HG02763 (cell line): ENCODE measurements around the gene CFAP61.
"Not testable (repeated sequence)": the region's sequence is repeated elsewhere in the genome, so short reads cannot be mapped to it uniquely, and the experiment has no call there.

Experiments
- ATAC-seq: cut with Tn5 transposase; IDR thresholded peaks from one replicate; pipeline ENCODE4 v1.9.1; 2021; ENCODE audit warnings: mild to moderate bottlenecking, moderate library complexity; ENCODE audit not compliant: unreplicated experiment

The CFAP61 gene

DNA sequence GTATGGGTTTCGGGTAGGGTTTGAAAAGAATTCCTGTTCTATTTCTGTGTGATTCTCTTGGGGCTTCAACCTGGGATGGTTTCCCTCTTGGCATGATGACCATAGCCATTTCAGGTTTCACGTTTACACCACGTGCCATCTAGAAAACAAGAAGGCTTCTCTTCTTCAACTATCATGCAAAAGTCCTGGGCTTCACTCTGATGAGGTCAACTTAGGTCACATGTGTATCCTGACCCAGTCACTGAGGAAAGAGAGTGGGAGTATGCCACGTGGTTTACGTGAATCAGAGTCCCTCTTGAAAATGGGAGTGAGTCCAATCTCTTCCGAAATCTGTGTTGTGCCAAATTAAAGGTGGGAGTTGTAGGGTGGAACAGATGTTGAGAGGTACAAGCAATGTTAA is 174.2 kb downstream of the CFAP61 start:
- ATAC-seq: no peak

DNA sequence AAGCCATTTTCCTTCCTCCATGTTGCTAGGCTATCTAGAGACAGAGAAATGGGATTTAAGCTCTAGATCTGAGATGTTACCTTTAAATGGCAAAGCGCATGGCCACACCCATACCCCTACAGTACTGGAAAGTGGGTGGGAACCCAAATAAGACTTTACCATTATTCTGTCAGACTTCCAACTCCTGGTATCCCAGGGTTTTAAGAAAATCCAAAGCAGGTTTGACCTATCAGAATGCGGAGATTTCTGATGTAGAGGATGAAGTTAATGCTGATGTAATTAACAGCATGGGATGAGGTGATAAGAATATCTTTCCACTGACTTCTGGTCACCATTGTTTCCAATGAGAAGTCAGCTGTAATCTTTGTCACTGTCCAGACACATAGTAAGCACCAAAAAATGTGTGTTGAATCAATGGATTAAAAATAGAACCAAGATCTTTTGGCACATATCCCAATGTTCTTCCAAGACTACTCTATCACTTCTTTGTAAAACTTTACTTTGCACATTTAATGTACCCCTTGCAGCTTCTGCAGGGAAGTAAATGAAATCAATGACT is 174.8 kb downstream of the CFAP61 start:
- ATAC-seq: no peak

DNA sequence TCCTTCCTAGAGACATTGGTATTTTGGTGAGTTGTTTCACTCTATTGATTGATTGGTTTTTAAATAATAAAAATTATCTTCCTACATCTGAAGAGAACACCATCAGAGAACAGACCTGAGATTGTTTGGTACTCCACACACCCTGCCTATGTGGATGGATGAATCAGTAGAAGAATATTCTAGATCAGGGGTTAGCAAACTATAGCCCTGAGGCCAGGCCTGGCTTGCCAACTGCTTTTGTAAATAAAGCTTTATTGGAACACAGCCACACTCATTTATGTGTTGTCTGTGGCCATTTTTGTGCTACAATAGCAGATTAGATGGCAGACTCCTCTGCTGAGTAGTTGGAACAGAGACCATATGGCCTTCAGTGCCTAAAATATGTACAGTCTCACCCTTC is 176.0 kb downstream of the CFAP61 start:
- no peak for ATAC-seq

DNA sequence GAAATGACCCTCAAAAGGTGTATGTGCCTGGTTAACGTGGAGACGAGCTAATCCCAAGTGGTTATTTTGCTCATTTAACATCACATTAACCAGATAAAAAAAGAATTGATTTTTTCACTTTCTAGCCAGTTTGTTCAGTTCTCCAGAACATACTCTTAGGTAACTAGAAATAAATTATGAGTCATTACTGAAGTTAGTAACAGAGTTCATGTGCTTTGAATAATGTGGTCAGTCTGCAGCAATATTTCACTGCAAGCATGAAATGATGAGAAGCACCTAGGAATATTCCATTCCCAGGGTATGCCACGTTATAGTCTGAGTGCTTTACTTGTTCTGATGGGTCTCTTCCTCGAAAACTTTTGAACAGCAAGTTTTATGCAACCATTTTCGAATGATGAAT is 177.3 kb downstream of the CFAP61 start:
- ATAC-seq: no peak

DNA sequence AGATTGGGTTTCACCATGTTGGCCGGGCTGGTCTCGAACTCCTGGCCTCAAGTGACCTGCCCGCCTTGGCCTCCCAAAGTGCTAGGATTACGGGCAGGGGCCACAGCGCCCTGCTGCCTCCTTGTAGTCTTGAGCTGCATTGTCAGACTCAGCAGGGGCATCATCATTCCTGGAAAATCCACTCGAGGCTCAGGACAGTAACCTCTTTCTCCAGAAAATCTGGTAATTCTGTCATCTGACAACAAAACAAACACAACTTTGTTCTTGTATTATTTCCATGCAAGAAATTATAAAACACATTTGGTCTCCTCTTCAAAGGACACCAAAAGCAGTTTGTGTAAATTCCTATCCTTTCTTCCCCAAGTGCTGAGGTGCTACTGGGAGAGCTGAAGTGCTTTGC is 178.4 kb downstream of the CFAP61 start:
- ATAC-seq: no peak

DNA sequence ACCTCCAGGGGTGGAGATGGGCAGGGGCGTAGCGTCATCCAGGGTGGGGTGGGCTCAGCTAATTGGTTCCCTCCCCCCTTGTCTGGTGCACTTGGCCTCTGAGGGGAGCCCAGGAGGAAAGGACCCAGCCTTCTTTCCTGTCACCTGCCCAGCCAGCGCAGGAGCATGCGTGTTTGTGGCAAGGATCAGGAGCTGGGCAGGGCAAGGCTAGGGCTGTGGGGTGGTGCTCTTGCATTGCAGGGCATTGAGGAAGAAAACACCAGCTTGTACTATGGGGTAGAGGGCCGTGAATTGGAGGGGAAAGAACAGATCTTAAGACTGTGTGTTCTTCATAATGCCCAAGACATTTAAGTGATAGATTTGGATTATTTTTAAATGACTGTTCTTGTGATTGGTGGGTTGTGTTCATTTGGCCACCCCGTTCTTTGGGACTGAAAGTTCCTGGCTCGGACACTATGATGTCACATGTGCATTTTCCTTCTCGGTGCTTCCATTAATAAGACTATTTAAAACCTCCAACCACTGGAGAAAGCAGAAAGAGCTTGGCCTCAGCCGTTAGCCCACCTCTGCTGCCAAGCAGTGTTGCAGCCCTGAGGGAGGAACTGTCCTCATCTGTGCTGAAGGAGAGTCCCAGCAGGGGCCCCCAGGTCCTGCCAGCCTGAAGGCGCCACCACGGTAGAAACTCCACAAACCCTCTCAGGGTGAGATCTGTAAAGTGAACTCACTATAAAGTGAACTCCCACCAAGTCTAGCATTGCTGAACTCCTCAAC is 179.4 kb downstream of the CFAP61 start:
- ATAC-seq: no peak

DNA sequence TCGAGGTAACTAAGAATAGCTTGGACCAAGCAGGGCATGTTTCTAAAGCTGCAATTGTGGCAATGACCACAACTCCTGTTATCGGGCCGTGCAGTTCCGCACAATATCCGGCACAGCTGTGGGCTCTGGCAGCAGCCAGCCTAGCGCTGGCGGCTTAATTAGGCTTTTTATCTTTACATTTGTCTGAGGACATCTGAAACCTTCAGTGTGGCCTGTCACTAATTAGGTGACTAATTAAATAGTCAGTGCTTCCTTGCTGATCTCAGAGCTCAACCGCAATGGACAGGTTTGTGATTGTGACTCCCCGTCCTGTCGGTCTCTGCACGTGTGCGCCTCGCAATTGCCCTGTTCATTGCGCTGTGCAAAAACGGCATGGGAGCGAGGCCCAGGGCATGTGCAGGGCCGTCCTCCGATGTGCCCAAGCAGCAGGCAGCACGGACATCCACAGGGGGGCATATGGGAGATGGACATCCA is 180.7 kb downstream of the CFAP61 start:
- peak; percentile 72 for ATAC-seq

DNA sequence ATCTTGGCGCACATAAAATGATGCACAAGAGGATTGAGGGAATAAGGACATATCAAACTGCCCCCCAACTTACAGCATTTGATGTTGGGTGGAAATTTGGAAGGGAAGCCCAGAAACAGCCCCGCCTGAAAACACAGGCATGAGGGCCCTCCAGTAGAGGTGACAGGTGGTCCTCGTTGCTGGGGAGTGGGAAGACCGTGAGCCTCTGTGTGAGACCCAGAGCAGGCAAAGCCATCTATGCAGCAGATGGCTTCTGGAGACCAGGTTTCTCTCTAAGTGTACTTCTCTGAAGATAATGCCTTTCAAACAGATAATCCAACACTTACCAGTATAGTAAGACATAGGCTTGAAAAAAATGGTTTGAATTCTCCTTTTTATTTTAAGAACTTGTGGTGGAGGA is 183.3 kb downstream of the CFAP61 start:
- no peak for ATAC-seq

DNA sequence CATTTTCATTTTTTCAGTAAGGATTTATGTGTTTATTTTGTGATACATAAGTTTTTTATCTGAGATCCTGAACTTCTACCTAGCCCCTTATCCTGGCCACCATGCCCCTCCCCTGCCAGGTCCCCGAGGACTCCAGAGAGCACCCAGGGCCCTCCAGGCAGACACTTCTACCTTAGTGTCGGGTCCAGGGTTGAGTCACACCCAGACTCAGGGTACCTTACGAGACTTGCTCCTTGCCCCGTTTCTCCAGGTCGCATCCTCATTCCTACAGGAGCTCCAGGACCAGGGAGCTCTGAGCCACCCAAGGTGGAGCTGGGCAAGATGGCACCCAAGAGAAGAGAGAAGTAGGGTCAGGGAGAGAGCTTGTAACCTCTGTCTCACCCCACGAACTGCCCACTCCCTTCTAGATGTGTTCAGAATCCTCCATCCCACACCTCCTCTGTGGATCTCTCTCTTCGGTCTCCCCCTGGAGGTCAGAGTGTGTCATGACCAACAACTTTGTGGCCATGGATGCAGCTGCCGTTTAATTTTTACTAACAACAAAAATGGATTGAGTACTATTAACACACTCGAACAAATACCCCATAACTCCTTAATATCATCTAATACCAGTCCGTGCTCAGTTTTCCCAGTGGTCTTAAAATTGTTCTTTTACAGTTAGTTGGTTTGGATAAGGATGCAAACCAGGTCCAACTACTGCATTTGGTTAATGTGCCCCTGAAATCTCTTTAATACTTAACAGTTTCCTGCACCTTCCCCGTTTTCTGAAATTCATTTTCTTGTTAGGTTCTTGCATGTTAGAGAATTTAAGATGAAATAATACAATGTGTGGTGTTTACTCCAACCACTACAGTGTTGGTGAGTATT is 185.0 kb downstream of the CFAP61 start:
- no peak for ATAC-seq

DNA sequence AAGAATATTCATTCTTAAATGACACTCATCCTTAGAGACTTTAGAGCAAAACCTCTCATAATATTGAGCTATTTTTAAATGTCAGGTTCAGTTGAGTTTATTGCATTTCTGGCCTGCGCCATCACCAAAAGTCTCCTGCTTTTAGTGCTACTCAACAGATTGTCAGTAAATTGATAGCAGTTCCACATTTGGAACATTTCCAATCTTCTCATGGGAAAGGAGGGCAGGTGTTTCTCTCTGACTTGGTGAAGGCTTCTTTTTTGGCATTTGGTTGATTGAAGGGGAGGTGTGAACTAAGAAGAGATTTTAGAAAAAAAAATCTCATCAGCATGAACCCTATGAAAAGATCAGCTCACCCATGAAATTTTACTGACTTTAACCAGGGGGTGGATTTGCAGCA is 189.6 kb downstream of the CFAP61 start:
- ATAC-seq: no peak

DNA sequence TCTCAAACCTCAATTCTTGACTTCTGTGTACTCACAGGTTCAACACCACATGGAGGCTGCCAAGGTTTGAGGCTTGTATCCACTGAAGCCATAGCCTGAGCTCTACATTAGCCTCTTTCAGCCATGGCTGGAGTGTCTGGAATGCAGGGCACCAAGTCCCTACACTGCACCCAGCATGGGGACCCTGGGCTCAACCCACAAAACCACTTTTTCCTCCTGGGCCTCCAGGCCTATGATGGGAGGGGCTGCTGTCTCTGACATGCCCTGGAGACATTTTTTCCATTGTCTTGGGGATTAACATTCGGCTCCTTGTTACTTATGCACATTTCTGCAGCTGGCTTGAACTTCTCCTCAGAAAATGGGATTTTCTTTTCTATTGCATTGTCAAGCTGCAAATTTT is 192.1 kb downstream of the CFAP61 start:
- ATAC-seq: not testable (repeated sequence)

DNA sequence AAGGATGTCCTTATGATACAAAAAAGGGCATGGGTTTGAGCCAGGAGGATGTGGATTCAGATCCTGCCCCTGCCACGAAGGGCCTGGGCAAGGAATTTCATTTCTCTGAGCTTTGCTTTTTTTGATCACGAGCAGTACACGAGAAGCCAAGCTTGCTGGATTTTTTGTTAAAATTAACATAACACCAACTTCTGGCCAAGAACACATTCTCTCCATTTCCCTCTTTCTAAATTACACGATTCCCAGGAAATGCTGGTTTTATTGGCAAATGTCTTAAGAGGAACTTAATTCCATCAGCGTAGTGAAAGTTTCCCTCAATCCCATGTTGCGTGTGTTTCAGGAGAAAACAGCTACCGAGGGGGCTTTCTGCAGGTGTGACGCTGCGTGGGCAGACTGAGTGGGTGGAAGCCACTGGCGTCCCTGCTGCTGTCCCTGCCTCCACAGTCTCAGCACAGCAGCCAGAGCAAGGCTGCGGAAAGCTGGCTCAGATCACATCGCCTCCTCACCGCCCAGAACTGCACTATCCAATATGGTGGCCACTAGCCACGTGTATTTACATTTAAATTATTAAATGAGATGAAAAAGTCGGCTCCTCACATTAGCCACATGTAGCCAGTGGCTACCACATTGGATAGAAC is 194.8 kb downstream of the CFAP61 start:
- ATAC-seq: no peak

DNA sequence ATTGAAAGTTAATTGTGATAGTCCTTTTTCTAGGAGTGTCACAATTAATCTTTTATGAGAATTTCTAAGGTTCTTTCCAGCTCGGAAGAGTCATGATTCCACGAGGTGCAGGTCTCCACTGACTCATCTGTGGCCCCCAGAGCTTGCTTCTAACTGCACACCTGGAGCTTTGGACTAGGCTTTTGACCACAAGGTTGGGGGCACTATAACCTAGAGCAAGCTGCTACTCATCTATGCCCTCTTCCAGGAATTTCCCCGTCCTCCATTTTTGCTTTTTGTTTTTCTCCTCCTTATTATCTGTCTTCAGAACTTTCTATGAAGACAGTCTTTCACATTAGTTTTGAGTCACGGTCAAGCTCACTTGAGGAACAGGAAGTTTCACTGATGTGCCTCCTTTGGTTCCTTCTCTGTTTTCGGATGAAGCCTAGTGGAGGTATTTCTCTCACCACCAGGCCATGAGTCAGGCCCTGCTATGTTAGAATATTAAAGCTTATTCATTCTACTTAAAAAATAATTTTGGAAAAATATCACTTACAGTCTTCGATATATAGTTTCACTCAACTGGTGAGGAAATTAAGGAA is 196.4 kb downstream of the CFAP61 start:
- ATAC-seq: no peak

DNA sequence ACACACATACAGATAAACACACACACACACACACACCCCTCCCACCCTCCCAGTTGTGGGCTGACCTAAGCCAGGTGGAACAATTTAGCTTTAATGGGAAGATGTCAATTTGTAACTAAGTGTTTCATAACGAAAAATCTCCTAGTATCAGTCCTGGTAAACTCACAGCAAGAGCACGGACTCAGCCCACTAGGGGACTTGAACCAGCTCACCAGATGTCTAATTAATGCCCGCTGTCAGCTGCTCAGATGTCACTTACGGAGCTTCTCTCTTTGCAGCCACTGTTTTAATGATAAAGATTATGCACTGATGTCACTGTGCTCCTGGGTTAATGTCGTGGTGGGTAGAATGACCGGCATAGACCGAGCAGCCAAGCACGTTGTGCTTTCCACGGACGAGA is 199.0 kb downstream of the CFAP61 start:
- no peak for ATAC-seq

DNA sequence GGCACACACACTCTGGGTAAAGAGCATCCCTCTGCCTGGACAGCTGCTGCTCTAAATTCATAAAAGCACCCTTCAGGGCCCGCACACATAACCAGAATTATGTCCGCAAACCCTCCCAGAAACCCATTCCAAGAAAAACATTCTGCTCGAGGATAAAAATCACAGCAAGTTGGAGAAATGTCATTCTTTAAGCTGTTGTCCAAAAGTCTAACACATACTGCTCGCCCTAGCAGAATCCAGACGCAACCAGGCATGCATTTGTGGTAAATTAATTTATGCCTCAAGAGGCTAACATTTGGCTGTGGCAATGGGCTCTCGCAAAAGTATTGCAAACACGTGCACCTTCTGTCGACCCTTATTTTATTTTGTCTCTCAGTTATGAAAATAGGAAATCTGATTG is 199.5 kb downstream of the CFAP61 start:
- ATAC-seq: no peak

DNA sequence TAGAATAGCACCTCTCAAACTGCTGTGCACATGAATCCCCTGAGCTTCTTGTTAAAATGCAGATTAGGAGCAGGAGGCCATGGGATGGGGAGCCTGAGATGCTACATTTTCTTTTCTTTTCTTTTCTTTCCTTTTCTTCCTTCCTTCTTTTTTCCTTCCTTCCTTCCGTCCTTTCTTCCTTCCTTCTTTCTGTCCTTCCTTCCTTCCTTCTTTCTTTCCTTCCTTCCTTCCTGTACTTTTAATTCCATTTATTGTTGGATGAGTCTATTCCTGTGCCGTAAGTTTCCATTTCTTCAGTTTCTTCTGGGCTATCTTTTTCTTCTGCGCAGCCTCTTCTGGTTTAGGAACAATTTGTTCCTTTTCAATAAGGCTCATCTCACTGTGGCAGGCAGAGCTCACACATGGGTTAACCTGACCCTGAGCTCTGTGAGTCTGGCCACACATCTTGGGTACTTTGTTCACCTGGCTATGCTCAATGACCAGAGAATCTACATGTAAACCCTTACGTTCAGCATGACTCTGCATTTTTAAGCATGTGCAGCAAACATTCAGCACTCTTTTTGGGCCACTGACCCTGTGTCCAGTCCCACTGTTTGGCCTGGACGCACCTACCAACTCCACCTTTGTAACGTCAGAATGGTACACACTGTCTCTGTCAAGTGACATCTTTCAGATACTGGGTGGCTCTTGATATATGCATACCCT is 200.9 kb downstream of the CFAP61 start:
- no peak for ATAC-seq

DNA sequence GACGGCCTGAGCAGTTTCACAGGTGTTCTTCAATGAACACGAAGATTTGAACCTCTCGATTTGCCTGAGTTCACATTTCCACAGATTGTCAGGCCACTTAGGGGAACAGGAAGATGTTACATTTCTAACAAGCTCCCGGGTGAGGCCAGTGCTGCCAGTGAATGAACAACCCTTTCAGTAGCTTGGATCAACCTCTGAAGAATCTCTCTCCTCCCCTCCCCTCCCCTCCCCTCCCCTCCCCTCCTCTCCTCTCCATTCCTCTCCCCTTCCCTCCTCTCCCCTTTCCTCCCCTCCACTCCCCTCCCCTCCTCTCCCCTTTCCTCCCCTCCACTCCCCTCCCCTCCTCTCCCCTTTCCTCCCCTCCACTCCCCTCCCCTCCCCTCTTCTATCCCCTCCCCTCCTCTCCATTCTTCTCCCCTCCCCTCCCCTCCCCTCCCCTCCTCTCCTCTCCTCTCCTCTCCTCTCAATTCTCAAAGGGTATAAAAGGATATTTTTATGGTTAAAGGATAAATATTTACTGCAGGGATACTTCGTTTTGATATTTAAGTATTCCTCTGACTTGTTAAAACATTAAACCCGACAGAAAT is 201.5 kb downstream of the CFAP61 start:
- no peak for ATAC-seq

DNA sequence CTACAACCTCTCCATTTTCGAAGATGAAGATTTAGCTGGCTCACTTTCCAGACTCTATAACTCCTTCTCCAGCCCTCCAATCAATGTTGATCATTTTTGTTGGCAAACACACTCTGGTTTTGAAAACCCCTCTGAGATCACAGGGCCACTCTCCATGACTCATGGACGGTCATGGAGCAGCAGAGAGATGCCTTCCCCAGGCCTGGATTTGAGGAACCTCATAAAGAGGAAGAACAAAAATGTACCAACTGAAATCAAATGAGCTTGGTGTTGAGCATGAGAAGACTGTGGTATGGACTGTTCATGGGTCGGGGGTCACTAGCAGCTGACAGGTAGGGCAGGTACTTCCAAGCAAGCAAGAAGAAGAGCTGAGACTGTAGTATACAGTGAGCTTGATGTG is 202.8 kb downstream of the CFAP61 start:
- no peak for ATAC-seq

DNA sequence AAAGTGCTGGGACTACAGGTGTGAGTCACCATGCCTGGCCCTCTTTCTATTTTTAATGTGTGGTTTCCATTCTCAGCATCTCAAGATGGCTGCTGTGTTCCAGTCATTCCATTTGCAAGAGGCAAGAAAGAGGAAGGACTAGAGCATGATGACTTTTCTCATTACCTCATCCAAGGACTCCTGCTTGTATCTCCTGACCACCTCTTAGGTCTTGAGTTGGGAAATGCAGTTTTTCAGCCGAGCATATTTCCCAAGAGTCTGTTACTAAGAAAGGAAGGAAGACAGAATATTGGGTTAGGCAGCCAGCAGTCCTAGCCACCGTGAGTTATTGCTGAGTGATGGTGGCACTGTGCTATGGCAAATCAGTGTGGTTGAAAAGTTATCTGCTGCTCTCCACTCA is 207.2 kb downstream of the CFAP61 start:
- ATAC-seq: no peak

DNA sequence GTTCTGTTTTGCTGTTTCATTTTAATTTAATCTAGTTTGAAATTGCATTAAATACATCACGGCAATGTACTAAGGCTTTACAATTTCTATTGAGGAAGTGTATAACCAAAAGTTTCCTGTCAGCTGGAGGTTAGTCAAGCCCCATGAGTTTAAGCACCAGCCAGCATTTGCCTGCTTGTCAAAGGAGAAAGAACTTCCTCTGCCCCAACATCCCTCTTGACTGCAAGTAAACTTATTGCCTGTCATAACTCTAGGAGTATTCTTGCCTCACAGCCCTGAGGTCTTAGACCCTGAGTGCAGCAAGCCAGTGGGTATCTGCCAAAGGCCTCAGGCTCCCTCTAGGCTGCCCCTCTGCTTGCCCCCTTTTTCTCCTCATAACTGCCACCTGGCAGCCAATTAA is 208.8 kb downstream of the CFAP61 start:
- no peak for ATAC-seq
